Smooth muscle cell (in vitro differentiated cells): ENCODE measurements around the gene ATP6V1E1. TPM values are rescaled to one million over a fixed set of nuclear protein-coding genes. Genes with fewer than 3 reads are reported as not detected.

Experiments
- DNase-seq: peaks from one replicate; lab custom pipeline; 2025; ENCODE audit not compliant: unreplicated experiment; lab: John Stamatoyannopoulos, UW
- H2AFZ ChIP-seq: fragments of 200-600 bp; sonication (generic); 2 replicates; pipeline ENCODE4 v1.6.0; 2016; ENCODE audit warnings: antibody characterized with exemption, low read depth, mild to moderate bottlenecking
- H3F3A ChIP-seq: fragments of 200-600 bp; sonication (generic); 2 replicates; pipeline ENCODE4 v1.6.0; 2017; ENCODE audit warnings: antibody characterized with exemption, low read depth
- H3K27ac ChIP-seq: fragments of 200-600 bp; sonication (generic); 2 replicates; pipeline ENCODE4 v1.5.1; 2016; ENCODE audit warnings: low read depth, mild to moderate bottlenecking
- H3K27me3 ChIP-seq: fragments of 200-600 bp; sonication (generic); 2 replicates; pipeline ENCODE4 v1.6.1; 2016; ENCODE audit warnings: low read depth, mild to moderate bottlenecking
- H3K36me3 ChIP-seq: fragments of 200-600 bp; sonication (generic); 2 replicates; pipeline ENCODE4 v1.5.1; 2016; ENCODE audit warnings: low read depth
- H3K4me1 ChIP-seq: fragments of 200-600 bp; sonication (generic); 2 replicates; pipeline ENCODE4 v1.5.1; 2016; ENCODE audit warnings: low read depth
- H3K4me2 ChIP-seq: fragments of 200-600 bp; sonication (generic); 2 replicates; pipeline ENCODE4 v1.6.0; 2016; ENCODE audit warnings: mild to moderate bottlenecking
- H3K4me3 ChIP-seq: fragments of 200-600 bp; sonication (generic); 2 replicates; pipeline ENCODE4 v1.5.1; 2016; ENCODE audit warnings: mild to moderate bottlenecking
- H3K79me2 ChIP-seq: fragments of 200-600 bp; sonication (generic); 2 replicates; pipeline ENCODE4 v1.6.0; 2016; ENCODE audit warnings: low read depth, mild to moderate bottlenecking
- H3K9ac ChIP-seq: fragments of 200-600 bp; sonication (generic); 2 replicates; pipeline ENCODE4 v1.6.0; 2016; ENCODE audit warnings: low read depth
- H3K9me3 ChIP-seq: fragments of 200-600 bp; sonication (generic); replicated peaks from 2 replicates; pipeline ENCODE4 v1.5.1; 2016; ENCODE audit warnings: low read depth
- H4K20me1 ChIP-seq: fragments of 200-600 bp; sonication (generic); 2 replicates; pipeline ENCODE4 v1.6.0; 2016; ENCODE audit warnings: low read depth
- CTCF ChIP-seq: fragments of 200-600 bp; sonication (generic); IDR thresholded peaks from 2 replicates; pipeline ENCODE4 v1.5.1; 2017; ENCODE audit warnings: borderline replicate concordance, mild to moderate bottlenecking, antibody characterized with exemption; ENCODE audit not compliant: insufficient read depth, poor library complexity, severe bottlenecking
- WGBS: methylation state at CpG from one replicate; pipeline ENCODE4 v1.1.7; 2016; ENCODE audit warnings: low lambda C conversion rate; 5-methylcytosine and 5-hydroxymethylcytosine counted together
- polyA plus RNA-seq: library from polyadenylated mRNA; unstranded; fragments of >200 nt; fragmentation: Nextera tagmentation; extraction: Ambion mirVana; gene quantifications from 2 replicates; pipeline ENCODE4 v1.2.1, GENCODE V29; 2016
- total RNA-seq: library from RNA; depleted of rRNA; stranded (reverse); fragments of >200 nt; gene quantifications from 2 replicates; pipeline ENCODE4 v1.2.3, GENCODE V29; 2014

Gene ATP6V1E1
- total and polyA plus RNA-seq, 2 experiments from 2014 or later, result 85.7 to 117 TPM

DNA sequence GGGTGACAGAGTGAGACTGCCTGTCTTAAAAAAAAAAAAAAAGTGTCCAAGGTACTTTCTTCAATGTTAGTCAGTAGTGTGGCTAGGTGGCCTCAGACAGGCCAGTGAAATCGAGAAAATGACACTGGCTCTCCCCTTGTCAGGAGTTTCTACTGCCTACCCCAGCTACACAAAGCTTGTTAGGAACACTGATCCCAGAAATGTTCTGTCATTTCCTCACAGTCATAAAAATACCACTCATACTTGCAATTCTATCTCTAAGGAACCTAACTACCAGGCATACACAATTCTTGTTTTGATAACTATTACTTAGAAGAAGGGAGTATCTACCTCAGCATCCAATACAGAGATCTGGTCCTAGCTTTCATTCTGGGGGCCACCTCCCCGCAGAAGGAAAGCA lies 31.3 kb downstream of the ATP6V1E1 start:
- Histone ChIP-seq H3F3A (no peaks in the 10 kb centered on the region), H2AFZ (no peak overlapping the region), H3K4me3 (no peak overlapping the region), H3K9ac (no peak overlapping the region), H4K20me1 (peaks cover 14% of the 10 kb centered on the region), H3K27ac (no peak overlapping the region), H3K27me3 (no peaks in the 10 kb centered on the region), H3K36me3 (peaks cover 30% of the 10 kb centered on the region), H3K4me2 (no peak overlapping the region), H3K9me3 (no peaks in the 10 kb centered on the region), H3K4me1 (no peaks in the 10 kb centered on the region), H3K79me2 (no peaks in the 10 kb centered on the region)
- DNase-seq, result no peak
- WGBS, result 89% methylated on average over 2 of the region's 2 CpGs
- TF ChIP-seq CTCF, result no peak

GRCh38 chr22:17596226-17596625 lies 32.3 kb downstream of the ATP6V1E1 start:
- Histone ChIP-seq H3K4me1 (no peaks in the 10 kb centered on the region), H2AFZ (no peak overlapping the region), H3K9ac (no peak overlapping the region), H3K79me2 (no peaks in the 10 kb centered on the region), H3K27ac (no peak overlapping the region), H4K20me1 (peaks cover 4% of the 10 kb centered on the region), H3K27me3 (no peaks in the 10 kb centered on the region), H3K9me3 (no peaks in the 10 kb centered on the region), H3K36me3 (peaks cover 37% of the 10 kb centered on the region), H3F3A (no peaks in the 10 kb centered on the region), H3K4me2 (no peak overlapping the region), H3K4me3 (no peak overlapping the region)
- no peak for DNase-seq
- TF ChIP-seq CTCF, result no peak
- 97% methylated on average over 6 of the region's 6 CpGs for WGBS

- WGBS, result 99% methylated on average over 5 of the region's 5 CpGs
- no peak for DNase-seq
- H3K9me3 ChIP-seq, result no peaks in the 10 kb centered on the region
- H3F3A ChIP-seq, result no peaks in the 10 kb centered on the region
- no peak overlapping the region for H2AFZ ChIP-seq
- H4K20me1 ChIP-seq, result no peaks in the 10 kb centered on the region
- no peaks in the 10 kb centered on the region for H3K27me3 ChIP-seq
- no peak for TF ChIP-seq CTCF
- H3K27ac ChIP-seq, result no peak overlapping the region
- H3K4me1 ChIP-seq, result no peaks in the 10 kb centered on the region
- H3K79me2 ChIP-seq, result no peaks in the 10 kb centered on the region
- H3K4me3 ChIP-seq, result no peak overlapping the region
- peaks cover 18% of the 10 kb centered on the region for H3K36me3 ChIP-seq
- H3K9ac ChIP-seq, result no peak overlapping the region
- no peak overlapping the region for H3K4me2 ChIP-seq
These were observed 36.3 kb downstream of the ATP6V1E1 start for GRCh38 chr22:17592201-17592600.

DNA sequence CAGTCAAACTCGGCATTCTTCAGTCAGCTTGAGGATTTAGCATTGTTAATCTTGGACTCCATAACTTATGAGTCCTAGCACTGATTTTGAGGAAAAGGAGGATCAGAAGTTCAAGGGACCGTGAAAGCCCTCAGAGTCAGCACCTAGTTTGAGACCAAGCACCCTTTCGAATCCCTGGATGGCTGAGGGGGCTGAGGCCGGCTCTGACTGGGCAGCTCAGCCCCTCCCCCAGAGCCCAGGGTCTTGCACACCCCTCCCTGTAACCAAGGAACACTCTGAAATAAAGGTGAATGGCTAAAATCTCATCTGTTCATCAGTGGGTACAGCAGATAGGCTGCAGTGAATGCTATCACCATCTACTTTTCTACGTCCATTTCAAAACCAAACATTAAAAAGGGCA lies 38.0 kb downstream of the ATP6V1E1 start:
- peaks cover 14% of the 10 kb centered on the region for H3K36me3 ChIP-seq
- H3K4me1 ChIP-seq, result no peaks in the 10 kb centered on the region
- no peak for TF ChIP-seq CTCF
- no peaks in the 10 kb centered on the region for H3K9me3 ChIP-seq
- H3K4me3 ChIP-seq, result no peak overlapping the region
- no peak for DNase-seq
- H3K27me3 ChIP-seq, result no peaks in the 10 kb centered on the region
- no peaks in the 10 kb centered on the region for H3K79me2 ChIP-seq
- WGBS, result 98% methylated on average over 5 of the region's 5 CpGs
- H3K9ac ChIP-seq, result no peak overlapping the region
- H2AFZ ChIP-seq, result no peak overlapping the region
- H3F3A ChIP-seq, result no peaks in the 10 kb centered on the region
- no peaks in the 10 kb centered on the region for H4K20me1 ChIP-seq
- no peak overlapping the region for H3K4me2 ChIP-seq
- no peak overlapping the region for H3K27ac ChIP-seq
